ENCODE measurements around the gene KLHL3. TPM values are rescaled to one million over a fixed set of nuclear protein-coding genes. Genes with fewer than 3 reads are reported as not detected.

KLHL3 gene
- total and polyA plus RNA-seq, 2 donors (not counting 3 experiments of a cell fraction or from before 2014, with no cell fraction given), result 8.8 to 13.6 TPM

DNA sequence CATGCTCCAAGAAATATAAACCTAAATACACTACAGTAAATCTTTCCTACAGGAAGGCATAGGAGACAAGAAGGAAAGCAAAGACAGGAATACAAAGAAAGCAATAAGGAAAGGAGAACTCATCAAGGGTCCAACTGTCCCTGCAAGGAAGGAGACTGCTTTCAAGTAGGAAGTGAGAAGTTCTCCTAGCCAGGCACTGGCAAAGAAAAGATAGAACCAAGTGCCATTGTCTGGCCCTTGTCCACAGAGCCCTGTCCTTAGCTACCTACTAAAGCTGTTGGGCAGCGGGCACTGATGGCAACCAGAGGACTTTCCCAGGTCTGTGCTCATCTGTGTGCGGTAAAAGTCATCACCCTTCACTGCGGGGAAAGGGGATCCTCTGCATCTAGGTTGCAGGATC lies 108.2 kb downstream of the KLHL3 start:
- H3K27ac ChIP-seq (ENCODE audit: insufficient read depth, low read depth, low read length), result no peak overlapping the region
- TF ChIP-seq JUN (IDR thresholded peaks at IDR 0.05; ENCODE audit: borderline replicate concordance, insufficient read depth, insufficient read length, low read depth) (no peak), POLR2AphosphoS5 (IDR thresholded peaks at IDR 0.05; ENCODE audit: insufficient read depth, low read depth, low read length) (no peak)
- peaks cover 3% of the 10 kb centered on the region for H3K4me1 ChIP-seq (ENCODE audit: control insufficient read depth, extremely low read depth, insufficient read depth, low read length)
- H3K36me3 ChIP-seq (ENCODE audit: control insufficient read depth in 2 of 2, extremely low read depth in 1 of 2, insufficient read depth in 2 of 2, low read length in 2 of 2), result peaks cover 0 to 17% of the 10 kb centered on the region in 2 experiments
- no peak for FAIRE-seq
- H3K79me2 ChIP-seq (ENCODE audit: control insufficient read depth, insufficient read depth, low read length), result no peaks in the 10 kb centered on the region
- ChIA-PET POLR2A (no interaction called here), CTCF (interaction anchor here (1.0 to 6.0 kb wide), 5 partner anchors 11 to 151 kb away, joined by 3 to 375 read pairs (median 103); no protein-coding TSS in a partner anchor)
- DNase-seq (ENCODE audit: low read depth, low spot score), result no peak
- intact Hi-C loops (cut with micrococcal nuclease) (loop anchor here (10.0 kb wide), 1 partner anchor 407 kb away; the partner anchor contains the start of gene FAM13B), dilution Hi-C loops (cut with MboI; ENCODE audit: extremely low pct_ligation_motif_present, low sequenced_read_pairs) (no loop called here)
- no peaks in the 10 kb centered on the region for H3K9me1 ChIP-seq (replicated peaks; ENCODE audit: control insufficient read depth, extremely low read depth, insufficient read depth, low read length)
- no peak overlapping the region for H3K4me3 ChIP-seq (replicated peaks in 1 of 3; ENCODE audit: insufficient read depth in 1 of 3, low read depth in 1 of 3, low read length in 3 of 3)
- no peak overlapping the region for H3K4me2 ChIP-seq (ENCODE audit: insufficient read depth, low read length)
- BruUV-seq (replicated peaks), result no TSS peak
- no peak overlapping the region for H2AFZ ChIP-seq (ENCODE audit: low read depth, low read length)
- H4K20me1 ChIP-seq (replicated peaks; ENCODE audit: control insufficient read depth, extremely low read depth, insufficient read depth, low read length), result no peaks in the 10 kb centered on the region
- H3K9me3 ChIP-seq (replicated peaks; ENCODE audit: control insufficient read depth, insufficient read depth, low read length), result no peaks in the 10 kb centered on the region
- no peak overlapping the region for H3K9ac ChIP-seq (replicated peaks; ENCODE audit: extremely low read depth, insufficient read depth, low read length)
- H3K27me3 ChIP-seq (ENCODE audit: control insufficient read depth in 2 of 2, insufficient read depth in 2 of 2, low read length in 2 of 2), result no peaks in the 10 kb centered on the region

DNA sequence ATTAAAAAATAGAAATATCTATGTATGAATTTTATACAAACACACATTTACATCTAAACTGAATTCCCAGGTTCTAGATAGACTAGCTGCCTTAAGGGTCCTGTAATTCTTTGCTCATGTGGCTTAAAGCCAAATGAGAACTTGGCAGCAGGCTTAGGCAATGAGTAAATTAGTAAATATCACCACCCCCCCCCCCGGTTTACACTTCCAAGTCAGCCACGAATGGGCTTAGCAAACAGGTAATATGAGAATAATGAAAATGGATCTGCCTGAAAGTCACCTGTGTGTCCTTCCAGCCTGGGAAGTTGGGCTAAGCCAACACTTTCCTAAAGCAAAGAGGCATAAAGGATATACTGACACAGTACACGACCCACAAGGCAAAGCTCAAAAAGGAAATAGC lies 108.6 kb downstream of the KLHL3 start:
- no peak overlapping the region for H3K4me2 ChIP-seq (ENCODE audit: insufficient read depth, low read length)
- H3K79me2 ChIP-seq (ENCODE audit: control insufficient read depth, insufficient read depth, low read length), result no peaks in the 10 kb centered on the region
- peaks cover 3% of the 10 kb centered on the region for H3K4me1 ChIP-seq (ENCODE audit: control insufficient read depth, extremely low read depth, insufficient read depth, low read length)
- no peak overlapping the region for H3K9ac ChIP-seq (replicated peaks; ENCODE audit: extremely low read depth, insufficient read depth, low read length)
- no peak overlapping the region for H2AFZ ChIP-seq (ENCODE audit: low read depth, low read length)
- H3K9me3 ChIP-seq (replicated peaks; ENCODE audit: control insufficient read depth, insufficient read depth, low read length), result no peaks in the 10 kb centered on the region
- peaks cover 0 to 20% of the 10 kb centered on the region in 2 experiments for H3K36me3 ChIP-seq (ENCODE audit: control insufficient read depth in 2 of 2, extremely low read depth in 1 of 2, insufficient read depth in 2 of 2, low read length in 2 of 2)
- CTCF ChIA-PET, result interaction anchor here (1.0 to 6.0 kb wide), 4 partner anchors 33 to 151 kb away, joined by 3 to 375 read pairs (median 112); no protein-coding TSS in a partner anchor
- dilution Hi-C loops (cut with MboI; ENCODE audit: extremely low pct_ligation_motif_present, low sequenced_read_pairs), result no loop called here
- H3K27ac ChIP-seq (ENCODE audit: insufficient read depth, low read depth, low read length), result no peak overlapping the region
- no peaks in the 10 kb centered on the region for H4K20me1 ChIP-seq (replicated peaks; ENCODE audit: control insufficient read depth, extremely low read depth, insufficient read depth, low read length)
- TF ChIP-seq POLR2A (IDR thresholded peaks at IDR 0.05; ENCODE audit: low read depth, low read length) (no peak), POLR2AphosphoS5 (IDR thresholded peaks at IDR 0.05; ENCODE audit: insufficient read depth, low read depth, low read length) (no peak), GATA2 (IDR thresholded peaks at IDR 0.05; ENCODE audit: insufficient read depth, insufficient read length, low read depth, low read length) (no peak), JUN (IDR thresholded peaks at IDR 0.05; ENCODE audit: borderline replicate concordance, insufficient read depth, insufficient read length, low read depth) (no peak), EZH2 (IDR thresholded peaks at IDR 0.05; ENCODE audit: borderline replicate concordance, low read depth, low read length, severe bottlenecking) (no peak)
- TF ChIP-seq, protein P1, sequence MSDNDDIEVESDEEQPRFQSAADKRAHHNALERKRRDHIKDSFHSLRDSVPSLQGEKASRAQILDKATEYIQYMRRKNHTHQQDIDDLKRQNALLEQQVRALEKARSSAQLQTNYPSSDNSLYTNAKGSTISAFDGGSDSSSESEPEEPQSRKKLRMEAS (IDR thresholded peaks at IDR 0.05; ENCODE audit: insufficient read depth, insufficient read length), result no peak
- no TSS peak for BruUV-seq (replicated peaks)
- no peaks in the 10 kb centered on the region for H3K27me3 ChIP-seq (ENCODE audit: control insufficient read depth in 2 of 2, insufficient read depth in 2 of 2, low read length in 2 of 2)
- intact Hi-C loops (cut with micrococcal nuclease), result loop anchor here (10.0 kb wide), 1 partner anchor 408 kb away; the partner anchor contains the start of gene FAM13B
- FAIRE-seq (no peak), DNase-seq (ENCODE audit: low read depth, low spot score) (no peak)
- H3K4me3 ChIP-seq (replicated peaks in 1 of 3; ENCODE audit: insufficient read depth in 1 of 3, low read depth in 1 of 3, low read length in 3 of 3), result no peak overlapping the region
- POLR2A ChIA-PET, result no interaction called here
- no peaks in the 10 kb centered on the region for H3K9me1 ChIP-seq (replicated peaks; ENCODE audit: control insufficient read depth, extremely low read depth, insufficient read depth, low read length)

Measured in endothelial cell of umbilical vein (primary cell).